ES-I3 (cell line): ENCODE measurements around the gene SH3D21.

Source experiments
- H3K36me3 ChIP-seq: 2 replicates; pipeline ENCODE4 v1.6.1; 2013; ENCODE audit warnings: mild to moderate bottlenecking, low read length, control low read depth, moderate library complexity; ENCODE audit not compliant: insufficient read depth
- H3K4me1 ChIP-seq: 2 replicates; pipeline ENCODE4 v1.6.1; 2013; ENCODE audit warnings: mild to moderate bottlenecking, control low read depth, low read length; ENCODE audit not compliant: insufficient read depth
- H3K9ac ChIP-seq: 2 replicates; pipeline ENCODE4 v1.6.1; 2013; ENCODE audit warnings: low read depth, mild to moderate bottlenecking, low read length, moderate library complexity
- H3K9me3 ChIP-seq: 2 replicates; pipeline ENCODE4 v1.6.1; 2013; ENCODE audit warnings: mild to moderate bottlenecking, low read length, moderate library complexity; ENCODE audit not compliant: control insufficient read depth, insufficient read depth

SH3D21 gene

DNA sequence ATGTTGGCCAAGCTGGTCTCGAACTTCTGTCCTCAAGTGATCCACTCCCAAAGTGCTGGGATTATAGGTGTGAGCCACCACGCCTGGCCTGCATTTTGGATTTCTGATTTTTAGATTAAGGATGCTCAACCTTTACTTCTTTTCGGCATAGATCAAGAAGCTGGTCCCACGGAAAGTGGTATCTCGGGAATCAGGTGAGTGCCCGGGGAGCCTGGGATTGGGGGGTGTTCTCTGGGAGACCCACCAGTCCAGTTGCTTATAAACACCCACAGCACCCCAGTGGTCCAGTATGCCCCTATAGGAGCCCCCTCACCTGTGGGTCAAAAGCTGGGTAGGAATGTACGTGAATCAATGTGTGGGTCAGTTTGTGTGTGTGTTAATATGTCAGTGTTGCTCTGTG lies 3.2 kb downstream of the SH3D21 start:
- no peaks in the 10 kb centered on the region for H3K9me3 ChIP-seq
- no peaks in the 10 kb centered on the region; the same call in 1 of the 2 replicates for H3K36me3 ChIP-seq
- no peak overlapping the region for H3K9ac ChIP-seq
- H3K4me1 ChIP-seq: peaks cover 6% of the 10 kb centered on the region; the same call in 1 of the 2 replicates

DNA sequence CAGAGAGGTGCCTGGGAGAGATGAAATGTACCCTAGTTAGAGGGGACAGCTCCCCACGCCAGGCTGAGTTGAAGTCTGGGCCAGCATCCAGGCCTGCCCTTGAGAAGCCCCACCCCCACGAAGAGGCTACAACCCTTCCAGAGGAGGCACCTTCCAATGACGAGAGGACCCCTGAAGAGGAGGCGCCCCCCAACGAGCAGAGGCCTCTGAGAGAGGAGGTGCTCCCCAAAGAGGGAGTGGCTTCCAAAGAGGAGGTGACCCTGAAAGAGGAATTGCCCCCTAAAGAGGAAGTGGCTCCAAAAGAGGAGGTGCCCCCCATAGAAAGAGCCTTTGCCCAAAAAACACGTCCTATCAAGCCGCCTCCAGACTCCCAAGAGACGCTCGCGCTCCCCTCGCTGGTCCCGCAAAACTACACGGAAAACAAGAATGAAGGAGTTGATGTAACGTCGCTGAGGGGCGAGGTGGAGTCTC lies 14.2 kb downstream of the SH3D21 start:
- Histone ChIP-seq H3K9me3 (no peaks in the 10 kb centered on the region), H3K9ac (peak overlapping the region; percentile 93), H3K4me1 (peaks cover 8% of the 10 kb centered on the region; the same call in 1 of the 2 replicates), H3K36me3 (no peaks in the 10 kb centered on the region)

DNA sequence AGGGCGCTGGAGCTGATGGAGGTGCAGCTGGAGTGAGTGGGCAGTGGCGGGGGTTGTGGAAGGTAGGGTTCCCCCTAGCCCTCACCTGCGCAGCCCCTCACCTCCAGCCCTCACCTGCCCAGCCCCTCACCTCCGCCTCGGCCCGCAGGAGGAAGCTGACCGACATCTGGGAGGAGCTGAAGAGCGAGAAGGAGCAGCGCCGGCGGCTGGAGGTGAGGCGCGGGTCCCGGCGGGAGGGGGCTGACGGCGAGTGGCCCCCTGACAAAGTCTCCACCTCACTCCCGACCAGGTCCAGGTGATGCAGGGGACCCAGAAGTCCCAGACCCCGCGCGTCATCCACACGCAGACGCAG lies 14.6 kb downstream of the SH3D21 start:
- Histone ChIP-seq H3K9me3 (no peaks in the 10 kb centered on the region), H3K36me3 (no peaks in the 10 kb centered on the region), H3K4me1 (peaks cover 8% of the 10 kb centered on the region; the same call in 1 of the 2 replicates), H3K9ac (peak overlapping the region; percentile 93)

DNA sequence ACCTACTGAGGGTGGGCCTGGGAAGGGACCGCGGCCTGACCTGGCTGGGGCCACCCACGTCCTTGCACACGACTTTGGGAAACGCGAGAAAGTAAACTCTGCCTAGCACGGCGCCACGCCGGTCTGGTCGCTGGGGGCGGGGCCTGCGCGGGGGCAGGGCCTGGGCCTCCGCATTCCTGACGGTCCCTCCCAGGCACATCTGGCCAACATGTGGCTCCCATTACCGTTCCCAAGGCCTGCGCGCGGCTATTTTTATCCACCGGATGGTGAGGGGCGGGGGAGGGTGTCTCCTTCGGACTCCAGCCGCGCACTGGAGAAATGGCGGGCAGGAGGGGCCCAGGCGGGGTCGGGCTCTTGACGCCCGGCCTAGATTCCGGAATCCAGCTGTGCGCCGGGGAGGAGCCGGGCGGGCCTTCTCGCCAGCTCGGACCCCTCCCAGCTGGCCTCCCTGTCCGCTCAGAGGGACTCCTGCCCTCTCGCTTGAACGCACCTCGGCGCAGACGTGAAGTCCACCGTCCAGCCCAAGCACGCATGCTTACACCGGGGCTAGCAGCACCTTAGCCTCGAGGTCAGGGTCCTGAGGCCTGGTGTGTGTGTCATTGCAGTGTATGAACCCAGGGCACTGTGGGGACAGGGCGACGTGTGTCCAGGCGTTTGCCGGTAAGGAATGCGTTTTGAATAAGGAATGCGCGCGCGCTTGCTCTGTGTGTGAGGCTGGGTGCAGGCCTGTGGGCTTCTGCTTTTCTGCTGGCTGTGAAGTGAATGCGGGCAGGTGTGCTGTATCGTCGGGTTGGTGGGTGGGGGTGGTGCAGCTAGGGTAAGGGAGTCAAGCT lies 15.2 kb downstream of the SH3D21 start:
- Histone ChIP-seq H3K9ac (peak overlapping the region; percentile 93), H3K9me3 (no peaks in the 10 kb centered on the region), H3K4me1 (peaks cover 8% of the 10 kb centered on the region; the same call in 1 of the 2 replicates), H3K36me3 (no peaks in the 10 kb centered on the region)

DNA sequence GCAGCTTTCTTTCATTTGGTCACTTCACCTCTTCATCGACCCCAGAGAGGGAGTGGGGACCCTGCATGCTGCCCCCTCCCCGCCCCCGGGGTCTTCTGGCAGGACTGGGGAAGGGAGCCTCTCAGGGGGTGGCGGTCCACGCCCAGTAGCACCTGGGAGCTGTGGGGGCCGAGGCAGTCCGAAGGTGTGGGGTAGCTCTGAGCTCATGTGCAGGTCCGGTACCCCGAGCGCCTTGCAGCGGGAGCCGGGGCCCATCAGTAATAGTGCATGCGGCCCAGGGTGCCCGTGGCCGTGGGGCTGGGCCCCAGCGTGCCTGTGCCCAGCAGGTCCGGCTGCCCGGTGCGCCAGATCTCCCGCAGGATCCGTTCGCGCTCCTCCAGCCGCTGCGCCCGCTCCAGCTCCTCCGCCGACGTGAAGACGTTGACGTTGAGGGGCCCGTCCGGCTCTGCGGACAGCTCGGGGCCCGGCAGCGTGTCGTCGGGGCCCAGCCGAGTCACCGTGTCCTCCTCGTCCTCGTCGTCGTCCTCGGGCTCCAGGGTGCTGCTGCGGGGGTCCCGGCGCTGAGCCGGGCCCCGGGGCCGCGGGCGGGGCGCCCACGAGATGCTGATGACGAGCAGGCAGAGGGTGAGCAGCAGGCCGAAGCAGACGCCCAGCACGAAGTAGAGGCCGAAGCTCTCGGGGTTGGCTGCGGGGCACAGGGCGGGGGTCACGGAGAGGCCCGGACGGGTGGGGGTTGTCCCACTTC lies 16.0 kb downstream of the SH3D21 start:
- no peaks in the 10 kb centered on the region for H3K9me3 ChIP-seq
- H3K4me1 ChIP-seq: peaks cover 8% of the 10 kb centered on the region; the same call in 1 of the 2 replicates
- peak overlapping the region; percentile 93 for H3K9ac ChIP-seq
- H3K36me3 ChIP-seq: no peaks in the 10 kb centered on the region

DNA sequence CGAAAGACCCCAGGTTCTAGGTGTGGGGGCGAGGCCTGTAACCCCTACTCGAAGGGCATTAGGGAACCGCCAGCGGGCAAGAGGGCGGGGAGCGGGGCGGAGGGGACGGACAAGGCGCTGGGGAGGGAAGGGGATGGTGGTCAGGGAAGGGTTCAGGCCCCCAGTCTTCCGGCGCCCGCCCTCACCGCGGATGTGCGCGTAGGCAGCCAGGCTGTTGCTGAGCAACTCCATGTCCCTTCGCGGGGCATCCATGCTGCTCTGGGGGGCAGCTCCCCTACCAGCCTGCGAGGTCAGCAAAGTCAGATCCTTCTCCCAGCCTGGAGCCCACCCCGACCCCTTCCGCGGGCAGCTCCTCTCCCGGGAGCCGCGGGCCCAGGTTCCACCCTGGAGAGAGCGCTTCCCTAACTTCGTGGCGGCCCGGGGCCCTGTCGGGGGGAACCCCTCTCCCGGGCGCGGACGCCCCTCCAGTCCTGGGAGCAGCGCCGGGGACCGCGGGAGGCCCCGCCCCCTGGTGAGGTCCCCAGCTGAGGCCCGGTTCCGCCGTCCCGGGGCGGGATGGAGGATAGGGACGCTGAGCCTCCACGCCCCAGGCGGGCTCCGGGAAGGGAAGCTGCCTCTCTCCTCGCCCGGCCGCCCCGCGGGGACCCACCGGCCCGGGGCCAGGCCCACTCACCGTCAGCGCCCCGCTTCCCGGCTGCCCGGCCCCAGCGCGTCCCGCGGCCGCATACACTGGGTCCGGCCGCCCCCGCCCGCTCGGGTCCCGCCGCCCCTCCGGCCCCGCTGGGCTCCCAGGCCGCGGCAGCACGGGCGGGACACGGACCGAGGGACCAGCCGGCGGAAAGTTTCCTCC lies 16.8 kb downstream of the SH3D21 start:
- Histone ChIP-seq H3K36me3 (no peaks in the 10 kb centered on the region), H3K4me1 (peaks cover 8% of the 10 kb centered on the region; the same call in 1 of the 2 replicates), H3K9ac (peak overlapping the region; percentile 93), H3K9me3 (no peaks in the 10 kb centered on the region)

DNA sequence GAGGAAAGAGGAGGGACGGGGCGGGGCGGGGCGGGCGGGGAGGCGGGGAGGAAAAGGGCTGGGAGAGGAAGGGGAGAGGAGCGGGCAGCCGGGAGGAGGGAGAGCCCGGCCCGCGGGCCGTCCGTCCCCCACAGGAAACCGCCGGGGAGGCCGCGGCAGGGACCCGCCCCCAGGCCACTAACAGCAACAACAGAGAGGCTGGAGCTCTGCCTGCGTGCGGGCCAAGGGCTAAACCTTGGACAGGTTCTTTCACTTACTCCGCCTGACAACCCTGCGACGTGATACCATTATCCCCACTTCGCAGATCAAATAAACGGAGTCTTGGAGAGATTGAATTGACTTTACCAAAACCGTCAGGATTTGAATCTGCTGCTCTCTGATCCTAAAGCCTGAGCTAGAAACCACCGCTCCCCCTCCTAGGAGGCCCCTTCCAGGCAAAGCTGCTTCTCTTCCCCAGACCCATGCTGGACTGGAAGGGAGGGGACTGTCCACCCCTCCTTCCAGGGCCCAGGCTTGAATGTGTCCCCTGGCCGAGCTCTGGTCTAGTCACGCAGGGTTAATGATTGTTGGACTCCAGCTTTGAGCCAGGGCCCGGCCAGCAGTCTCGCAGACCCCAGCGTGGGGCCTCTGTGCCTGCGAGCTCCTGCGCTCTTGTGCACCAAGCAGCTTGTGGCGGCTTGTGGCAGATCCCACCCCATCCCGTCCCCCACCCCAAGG lies 17.6 kb downstream of the SH3D21 start, which contains the start of gene EVA1B:
EVA1B (minus strand) TSS at position 10 of the 717 bp plus-strand sequence. CDS start 608 bp downstream, outside the sequence.
- H3K9ac ChIP-seq: peak within 1 kb of the TSS; percentile 93
- no peaks in the 10 kb centered on the region for H3K9me3 ChIP-seq
- H3K4me1 ChIP-seq: peaks cover 8% of the 10 kb centered on the region; the same call in 1 of the 2 replicates
- no peaks in the 10 kb centered on the region for H3K36me3 ChIP-seq

DNA sequence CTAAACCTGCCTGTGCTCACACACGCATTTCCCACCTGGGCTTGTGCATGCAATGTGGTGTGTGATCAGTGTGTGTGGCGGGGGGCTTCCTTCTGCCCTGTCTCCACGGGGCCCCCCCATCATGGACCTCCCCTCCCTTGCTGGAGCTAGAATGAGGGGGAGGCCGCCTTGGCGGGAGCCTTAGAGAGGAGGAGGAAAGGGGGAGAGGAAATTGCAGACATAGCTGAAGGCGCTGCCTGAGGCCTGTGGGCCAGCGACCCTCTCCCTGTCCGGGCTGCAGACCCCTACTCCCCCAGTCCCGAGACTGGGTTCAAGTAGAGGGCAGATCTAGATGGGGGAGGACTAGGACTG lies 18.2 kb downstream of the SH3D21 start:
- H3K4me1 ChIP-seq: peaks cover 8% of the 10 kb centered on the region; the same call in 1 of the 2 replicates

DNA sequence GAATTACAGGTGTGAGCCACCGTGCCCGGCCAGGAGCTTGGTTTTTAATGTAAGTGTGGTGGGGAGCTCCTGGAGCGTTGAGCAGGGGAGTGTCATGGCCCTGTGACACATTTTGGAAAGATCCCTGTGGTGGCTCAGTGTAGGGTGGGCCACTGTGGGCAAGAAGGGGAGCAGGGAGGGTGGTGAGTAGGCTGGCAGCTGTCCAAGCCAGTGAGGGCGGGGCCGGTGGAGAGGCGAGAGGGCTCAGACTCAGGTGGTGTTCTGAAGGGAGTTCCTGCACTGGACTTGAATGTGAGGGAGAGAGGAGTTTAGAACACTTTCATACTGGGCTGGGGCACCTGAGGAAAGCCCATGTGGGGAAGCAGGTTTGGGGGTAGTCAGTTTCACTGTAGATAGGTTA lies 20.3 kb downstream of the SH3D21 start:
- Histone ChIP-seq H3K9me3 (no peaks in the 10 kb centered on the region), H3K36me3 (no peaks in the 10 kb centered on the region), H3K9ac (no peak overlapping the region), H3K4me1 (peaks cover 8% of the 10 kb centered on the region; the same call in 1 of the 2 replicates)

More for the DNA sequence above, 18.2 kb downstream of the SH3D21 start:
- H3K9me3 ChIP-seq: no peaks in the 10 kb centered on the region
- no peaks in the 10 kb centered on the region for H3K36me3 ChIP-seq
- peak overlapping the region; percentile 63; the same call in 1 of the 2 replicates for H3K9ac ChIP-seq

DNA sequence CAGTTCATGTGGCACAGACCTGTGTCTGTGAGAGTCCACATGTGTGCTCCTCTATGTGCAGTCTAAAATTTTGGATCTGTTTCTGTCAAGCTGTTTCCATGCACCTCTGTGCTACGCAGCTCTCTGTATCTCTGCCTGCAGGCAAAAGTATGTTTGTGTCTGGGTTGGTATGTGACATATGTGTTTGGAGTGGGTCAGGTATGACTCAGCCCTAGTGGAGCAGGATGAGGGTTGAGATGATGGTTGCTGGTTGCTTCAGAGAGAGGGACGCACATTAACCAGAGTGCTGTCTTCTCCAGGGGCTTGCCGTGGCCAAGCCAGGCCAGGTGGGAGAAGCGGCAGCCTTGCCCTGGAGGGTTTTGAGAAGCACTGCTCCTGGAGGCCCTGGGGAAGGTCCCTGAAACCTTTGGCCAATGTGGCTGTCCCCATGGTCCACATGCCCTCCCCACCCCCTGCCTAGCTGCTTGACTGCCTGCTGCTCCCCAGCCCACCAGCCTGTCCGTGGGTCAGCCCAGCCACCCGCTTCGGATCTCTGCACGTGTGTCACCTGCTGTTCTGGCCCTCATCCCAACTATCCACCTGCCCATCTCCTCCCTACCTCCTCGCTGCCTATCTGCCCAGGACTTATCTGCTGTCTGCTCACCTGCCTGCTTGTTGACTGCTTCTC lies 21.4 kb downstream of the SH3D21 start:
- peaks cover 8% of the 10 kb centered on the region; the same call in 1 of the 2 replicates for H3K4me1 ChIP-seq
- H3K9ac ChIP-seq: no peak overlapping the region
- no peaks in the 10 kb centered on the region for H3K36me3 ChIP-seq
- H3K9me3 ChIP-seq: no peaks in the 10 kb centered on the region

DNA sequence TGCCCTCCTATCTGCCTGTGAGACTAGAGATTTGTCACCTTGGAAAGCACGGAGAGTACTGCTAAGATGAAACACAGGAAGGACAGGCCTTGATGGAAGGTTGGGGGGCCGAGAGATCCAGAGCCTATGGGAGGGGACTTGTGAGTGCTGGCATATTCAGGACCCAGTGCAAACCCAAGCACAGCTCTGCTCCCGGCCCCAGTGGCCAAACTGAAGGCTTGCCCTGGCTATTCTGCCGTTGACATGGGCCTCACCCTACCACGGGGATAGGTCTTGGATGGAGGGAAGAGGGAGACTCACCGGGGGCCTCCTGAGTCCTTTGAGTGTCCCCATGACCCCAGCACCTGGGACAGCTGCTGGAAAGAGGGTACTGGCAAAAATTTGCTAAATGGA lies 21.9 kb downstream of the SH3D21 start:
- Histone ChIP-seq H3K36me3 (no peaks in the 10 kb centered on the region), H3K4me1 (peaks cover 8% of the 10 kb centered on the region; the same call in 1 of the 2 replicates), H3K9ac (no peak overlapping the region), H3K9me3 (no peaks in the 10 kb centered on the region)

DNA sequence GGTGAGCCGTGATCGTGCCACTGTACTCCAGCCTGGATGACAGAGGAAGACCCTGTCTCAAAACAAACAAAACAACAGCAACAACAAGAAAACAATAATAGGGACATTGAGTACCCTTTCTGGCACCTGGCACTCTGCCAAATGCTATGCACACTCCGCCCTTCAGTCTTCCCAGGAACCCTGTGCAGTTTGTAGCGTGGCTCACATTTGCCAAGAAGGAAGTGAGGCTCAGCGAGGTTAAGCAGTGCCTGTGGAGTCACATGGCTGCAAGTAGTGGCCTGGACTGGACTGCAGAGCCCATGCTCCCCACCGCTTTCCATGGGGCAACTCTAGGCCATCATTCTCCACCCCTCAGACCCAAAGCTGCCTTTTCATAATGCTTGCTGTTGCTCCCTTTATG lies 22.5 kb downstream of the SH3D21 start:
- no peaks in the 10 kb centered on the region for H3K9me3 ChIP-seq
- no peak overlapping the region for H3K9ac ChIP-seq
- peaks cover 8% of the 10 kb centered on the region; the same call in 1 of the 2 replicates for H3K4me1 ChIP-seq
- no peaks in the 10 kb centered on the region for H3K36me3 ChIP-seq

DNA sequence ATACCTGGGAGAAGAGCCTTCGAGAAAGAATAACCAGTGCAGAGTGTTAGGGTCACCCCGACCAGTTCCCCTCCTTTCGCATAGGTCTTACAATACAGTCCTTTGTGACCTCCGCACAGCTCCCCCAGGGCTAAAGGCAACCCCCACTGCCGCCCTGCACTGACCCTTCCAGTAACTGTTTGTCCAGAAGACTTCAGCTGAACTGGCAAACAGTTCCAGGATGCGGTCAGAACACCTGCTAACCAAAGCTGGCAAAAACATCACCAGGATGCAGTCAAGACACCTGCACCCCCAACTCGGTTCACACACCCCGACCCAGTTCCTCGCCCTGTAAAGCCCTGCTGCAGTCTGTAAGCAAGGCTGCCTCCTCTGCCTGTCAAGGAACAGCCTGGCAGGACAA lies 23.6 kb downstream of the SH3D21 start:
- Histone ChIP-seq H3K9ac (no peak overlapping the region), H3K9me3 (no peaks in the 10 kb centered on the region), H3K4me1 (peaks cover 3% of the 10 kb centered on the region; the same call in 1 of the 2 replicates), H3K36me3 (no peaks in the 10 kb centered on the region)
